Measurements from ENCODE around the gene NXNL2.

NXNL2 gene

DNA sequence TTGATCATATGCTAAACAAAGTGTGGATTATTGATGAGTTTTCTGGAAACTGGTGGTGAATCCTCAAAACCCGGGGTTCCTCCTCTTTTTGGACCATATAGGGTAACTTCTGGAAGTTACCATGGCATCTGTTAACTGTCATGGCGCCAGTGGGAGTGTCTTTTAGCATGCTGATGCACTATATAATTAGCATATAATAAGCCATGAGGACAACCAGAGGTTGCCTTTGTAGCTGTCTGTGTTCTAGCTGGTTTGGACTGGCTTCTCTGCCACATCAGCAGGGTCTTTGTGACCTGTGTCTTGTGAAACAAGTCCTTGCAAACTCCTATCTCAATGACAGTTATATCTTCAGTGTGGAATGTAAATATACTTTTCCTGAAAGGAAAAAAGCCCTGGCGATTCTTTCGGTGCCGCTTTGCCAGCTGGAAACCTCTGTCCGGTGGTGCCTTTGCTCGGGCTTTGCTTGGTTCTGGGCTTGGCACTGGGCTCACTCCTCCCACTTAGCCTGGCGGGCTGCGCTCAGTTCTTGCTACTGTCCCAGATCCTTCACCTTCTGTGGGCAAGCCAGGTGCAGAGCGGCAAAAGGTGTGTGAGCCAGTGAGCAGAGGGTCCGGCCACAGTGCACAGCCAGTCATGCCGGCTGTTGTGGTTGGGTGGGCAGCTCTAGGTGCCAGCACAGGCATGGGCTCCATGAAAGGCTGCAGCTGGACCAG lies 20.4 kb downstream of the NXNL2 start:
- H3K9me3 ChIP-seq (ENCODE audit: control insufficient read depth in 1 of 2, low read length in 2 of 2), result no peaks in the 10 kb centered on the region
- no peaks in the 10 kb centered on the region for H3K4me1 ChIP-seq (ENCODE audit: control insufficient read depth in 1 of 2, insufficient read depth in 2 of 2, low read length in 2 of 2)
- H3K36me3 ChIP-seq (ENCODE audit: control insufficient read depth in 1 of 2, insufficient read depth in 2 of 2, low read length in 2 of 2), result no peaks in the 10 kb centered on the region
- H3K27ac ChIP-seq (ENCODE audit: low read length), result no peak overlapping the region
- no peak overlapping the region for H3K4me3 ChIP-seq (ENCODE audit: low read depth in 1 of 2, low read length in 2 of 2)
- no peaks in the 10 kb centered on the region for H3K27me3 ChIP-seq (ENCODE audit: low read depth, low read length)

- no peaks in the 10 kb centered on the region for H3K36me3 ChIP-seq (ENCODE audit: control insufficient read depth in 1 of 2, insufficient read depth in 2 of 2, low read length in 2 of 2)
- H3K27ac ChIP-seq (ENCODE audit: low read length), result no peak overlapping the region
- no peak overlapping the region for H3K4me3 ChIP-seq (ENCODE audit: low read depth in 1 of 2, low read length in 2 of 2)
- H3K27me3 ChIP-seq (ENCODE audit: low read depth, low read length), result no peaks in the 10 kb centered on the region
- H3K4me1 ChIP-seq (ENCODE audit: control insufficient read depth in 1 of 2, insufficient read depth in 2 of 2, low read length in 2 of 2), result no peaks in the 10 kb centered on the region
- no peaks in the 10 kb centered on the region for H3K9me3 ChIP-seq (ENCODE audit: control insufficient read depth in 1 of 2, low read length in 2 of 2)
Measured at GRCh38 chr9:88559661-88560060, 24.7 kb downstream of the NXNL2 start.

GRCh38 chr9:88567870-88568269 lies 32.9 kb downstream of the NXNL2 start:
- H3K9me3 ChIP-seq (ENCODE audit: control insufficient read depth in 1 of 2, low read length in 2 of 2), result no peaks in the 10 kb centered on the region
- no peaks in the 10 kb centered on the region for H3K36me3 ChIP-seq (ENCODE audit: control insufficient read depth in 1 of 2, insufficient read depth in 2 of 2, low read length in 2 of 2)
- H3K4me3 ChIP-seq (ENCODE audit: low read depth in 1 of 2, low read length in 2 of 2), result no peak overlapping the region
- no peaks in the 10 kb centered on the region for H3K4me1 ChIP-seq (ENCODE audit: control insufficient read depth in 1 of 2, insufficient read depth in 2 of 2, low read length in 2 of 2)
- H3K27me3 ChIP-seq (ENCODE audit: low read depth, low read length), result no peaks in the 10 kb centered on the region
- H3K27ac ChIP-seq (ENCODE audit: low read length), result no peak overlapping the region

GRCh38 chr9:88571419-88571818 lies 36.4 kb downstream of the NXNL2 start:
- no peaks in the 10 kb centered on the region for H3K36me3 ChIP-seq (ENCODE audit: control insufficient read depth in 1 of 2, insufficient read depth in 2 of 2, low read length in 2 of 2)
- H3K27ac ChIP-seq (ENCODE audit: low read length), result no peak overlapping the region

DNA sequence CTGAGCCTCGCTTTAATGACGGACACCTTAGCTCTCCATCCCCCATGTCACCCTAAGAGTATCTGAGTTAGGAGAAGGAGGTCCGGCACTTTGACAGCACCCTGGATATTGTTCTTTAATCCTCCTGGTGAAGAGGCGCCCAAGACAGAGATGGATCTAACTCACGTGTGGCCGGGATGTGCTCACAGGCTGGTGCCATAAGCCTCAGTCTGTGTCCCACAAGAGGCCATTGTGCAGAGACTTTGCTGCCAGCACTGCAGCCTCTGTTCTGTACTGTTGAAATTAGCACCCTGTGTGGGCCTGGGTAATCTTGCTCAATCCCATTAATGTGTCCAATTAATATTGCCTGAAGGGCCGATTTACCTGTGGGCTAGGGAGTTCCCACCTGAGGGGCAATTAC lies 37.7 kb downstream of the NXNL2 start:
- Histone ChIP-seq H3K4me1 (ENCODE audit: control insufficient read depth in 1 of 2, insufficient read depth in 2 of 2, low read length in 2 of 2) (peaks cover 0 to 3% of the 10 kb centered on the region in 2 donors), H3K9me3 (ENCODE audit: control insufficient read depth in 1 of 2, low read length in 2 of 2) (no peaks in the 10 kb centered on the region), H3K27ac (ENCODE audit: low read length) (no peak overlapping the region), H3K36me3 (ENCODE audit: control insufficient read depth in 1 of 2, insufficient read depth in 2 of 2, low read length in 2 of 2) (no peaks in the 10 kb centered on the region), H3K27me3 (ENCODE audit: low read depth, low read length) (no peaks in the 10 kb centered on the region), H3K4me3 (ENCODE audit: low read depth in 1 of 2, low read length in 2 of 2) (no peak overlapping the region)

More at GRCh38 chr9:88571419-88571818, 36.4 kb downstream of the NXNL2 start:
- no peaks in the 10 kb centered on the region for H3K9me3 ChIP-seq (ENCODE audit: control insufficient read depth in 1 of 2, low read length in 2 of 2)
- H3K4me1 ChIP-seq (ENCODE audit: control insufficient read depth in 1 of 2, insufficient read depth in 2 of 2, low read length in 2 of 2), result peaks cover 0 to 3% of the 10 kb centered on the region in 2 donors
- no peak overlapping the region for H3K4me3 ChIP-seq (ENCODE audit: low read depth in 1 of 2, low read length in 2 of 2)
- no peaks in the 10 kb centered on the region for H3K27me3 ChIP-seq (ENCODE audit: low read depth, low read length)

DNA sequence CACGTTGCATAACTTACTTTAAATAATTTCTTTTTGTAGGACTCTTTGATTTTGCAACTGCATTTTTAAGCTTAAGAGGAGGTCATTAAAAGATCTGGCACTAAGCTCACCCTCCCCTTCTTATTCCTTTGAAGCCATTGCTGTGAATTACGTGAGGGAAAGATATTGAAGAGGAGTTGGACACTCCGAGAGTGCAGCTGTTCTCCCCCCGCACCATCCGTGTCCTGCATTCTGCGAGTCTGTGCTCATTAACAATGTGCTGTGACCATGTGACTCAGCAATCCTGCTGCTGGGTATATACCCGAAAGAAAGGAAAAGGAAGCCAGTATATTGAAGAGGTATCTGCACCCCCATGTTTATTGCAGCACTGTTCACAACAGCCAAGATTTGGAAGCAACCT lies 40.0 kb downstream of the NXNL2 start:
- no peaks in the 10 kb centered on the region for H3K27me3 ChIP-seq (ENCODE audit: low read depth, low read length)
- H3K9me3 ChIP-seq (ENCODE audit: control insufficient read depth in 1 of 2, low read length in 2 of 2), result no peaks in the 10 kb centered on the region
- H3K27ac ChIP-seq (ENCODE audit: low read length), result no peak overlapping the region
- H3K4me1 ChIP-seq (ENCODE audit: control insufficient read depth in 1 of 2, insufficient read depth in 2 of 2, low read length in 2 of 2), result peaks cover 0 to 3% of the 10 kb centered on the region in 2 donors
- H3K4me3 ChIP-seq (ENCODE audit: low read depth in 1 of 2, low read length in 2 of 2), result no peak overlapping the region
- no peaks in the 10 kb centered on the region for H3K36me3 ChIP-seq (ENCODE audit: control insufficient read depth in 1 of 2, insufficient read depth in 2 of 2, low read length in 2 of 2)

DNA sequence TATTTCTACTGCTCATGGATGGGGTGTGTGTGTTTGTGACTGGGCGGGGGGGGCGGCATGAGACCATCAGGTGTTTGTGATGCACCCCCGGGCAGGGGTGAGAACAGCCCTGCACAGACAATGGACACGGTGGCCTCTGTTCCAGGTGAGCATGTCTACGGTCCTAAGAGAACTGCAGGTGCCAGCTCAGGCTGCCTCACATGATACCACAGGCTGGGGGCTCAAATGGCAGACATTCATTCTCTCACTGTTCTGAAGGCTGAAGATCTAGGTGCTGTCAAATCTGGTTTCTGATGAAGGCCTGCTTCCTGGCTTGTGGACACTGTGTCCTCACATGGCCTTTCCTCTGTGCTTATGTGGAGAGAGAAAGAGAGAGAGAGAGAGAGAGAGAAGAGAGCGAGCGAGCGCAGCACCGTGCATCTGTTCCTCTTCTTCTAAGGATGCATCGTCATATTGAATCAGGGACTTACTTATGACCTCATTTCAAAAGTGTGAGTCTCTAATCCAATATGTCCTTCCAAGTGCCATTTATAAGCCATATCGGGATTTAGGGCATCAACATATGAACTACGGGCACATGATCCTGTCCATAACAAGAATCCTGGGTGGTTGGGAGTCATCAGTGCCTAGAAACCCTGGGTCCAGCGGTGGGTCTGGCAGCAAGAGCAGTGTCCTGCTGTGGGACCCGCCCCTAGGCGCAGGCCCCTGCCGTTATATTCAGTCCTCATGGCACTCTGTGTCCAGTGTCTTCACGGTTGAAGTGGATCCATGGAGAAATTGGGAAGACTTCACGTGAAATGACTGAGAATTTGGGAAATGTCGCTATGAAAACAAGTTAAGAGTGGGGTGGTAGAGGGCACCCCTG lies 42.5 kb downstream of the NXNL2 start:
- Histone ChIP-seq H3K9me3 (ENCODE audit: control insufficient read depth in 1 of 2, low read length in 2 of 2) (no peaks in the 10 kb centered on the region), H3K36me3 (ENCODE audit: control insufficient read depth in 1 of 2, insufficient read depth in 2 of 2, low read length in 2 of 2) (no peaks in the 10 kb centered on the region)

DNA sequence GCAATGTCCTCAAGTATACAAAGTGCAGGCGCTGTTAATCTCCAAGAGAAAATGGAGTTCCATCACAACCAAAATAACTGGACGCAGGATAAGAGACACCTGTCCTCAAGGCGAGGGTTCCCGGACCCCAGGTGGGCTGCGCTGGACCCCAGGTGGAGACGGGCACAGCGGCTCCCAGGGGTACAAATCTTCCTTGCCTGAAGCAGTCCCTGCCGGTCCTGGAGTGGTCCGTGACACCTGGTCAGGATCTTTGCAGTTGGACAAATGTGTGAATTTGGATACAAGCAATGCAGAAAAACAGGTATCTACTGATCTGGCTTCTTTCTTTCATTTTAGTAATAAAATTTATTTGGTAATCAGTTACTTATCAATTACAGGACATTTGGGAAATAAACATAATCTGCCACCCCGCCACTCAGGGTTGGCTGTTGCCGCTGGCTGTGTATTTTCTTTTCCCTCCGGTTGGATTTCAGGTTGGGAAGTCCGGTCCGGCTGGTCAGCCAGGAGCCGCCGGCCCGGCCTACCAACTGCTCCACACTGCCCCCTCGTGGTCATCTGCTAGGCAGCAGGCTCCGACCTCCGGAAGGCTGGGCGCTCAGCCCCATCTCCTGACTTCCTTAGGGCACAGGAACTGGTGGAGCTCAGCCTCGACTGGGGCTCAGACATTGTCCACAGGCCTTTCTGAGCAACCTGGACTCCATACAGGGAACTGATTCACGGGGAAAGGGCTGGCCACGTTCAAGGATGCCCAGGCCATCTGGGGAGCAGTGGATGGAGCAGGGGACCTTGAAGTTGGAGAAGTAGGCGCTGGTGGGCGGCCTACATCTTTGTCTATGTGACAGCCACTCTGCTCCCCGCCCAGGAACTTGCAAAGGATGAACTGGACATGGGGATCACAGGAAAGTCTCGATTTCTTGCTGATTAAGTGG lies 43.4 kb downstream of the NXNL2 start:
- Histone ChIP-seq H3K4me1 (ENCODE audit: control insufficient read depth in 1 of 2, insufficient read depth in 2 of 2, low read length in 2 of 2) (peaks cover 0 to 3% of the 10 kb centered on the region in 2 donors), H3K9me3 (ENCODE audit: control insufficient read depth in 1 of 2, low read length in 2 of 2) (no peaks in the 10 kb centered on the region), H3K27ac (ENCODE audit: low read length) (no peak overlapping the region), H3K4me3 (ENCODE audit: low read depth in 1 of 2, low read length in 2 of 2) (no peak overlapping the region), H3K36me3 (ENCODE audit: control insufficient read depth in 1 of 2, insufficient read depth in 2 of 2, low read length in 2 of 2) (no peaks in the 10 kb centered on the region), H3K27me3 (ENCODE audit: low read depth, low read length) (no peaks in the 10 kb centered on the region)

More for the DNA sequence above, 42.5 kb downstream of the NXNL2 start:
- Histone ChIP-seq H3K27me3 (ENCODE audit: low read depth, low read length) (no peaks in the 10 kb centered on the region), H3K4me1 (ENCODE audit: control insufficient read depth in 1 of 2, insufficient read depth in 2 of 2, low read length in 2 of 2) (peaks cover 0 to 3% of the 10 kb centered on the region in 2 donors), H3K4me3 (ENCODE audit: low read depth in 1 of 2, low read length in 2 of 2) (no peak overlapping the region), H3K27ac (ENCODE audit: low read length) (no peak overlapping the region)

- no peak overlapping the region for H3K27ac ChIP-seq (ENCODE audit: low read length)
- no peaks in the 10 kb centered on the region for H3K36me3 ChIP-seq (ENCODE audit: control insufficient read depth in 1 of 2, insufficient read depth in 2 of 2, low read length in 2 of 2)
- H3K4me1 ChIP-seq (ENCODE audit: control insufficient read depth in 1 of 2, insufficient read depth in 2 of 2, low read length in 2 of 2), result peaks cover 3 to 6% of the 10 kb centered on the region in 2 donors
- H3K4me3 ChIP-seq (ENCODE audit: low read depth in 1 of 2, low read length in 2 of 2), result no peak overlapping the region
- H3K9me3 ChIP-seq (ENCODE audit: control insufficient read depth in 1 of 2, low read length in 2 of 2), result no peaks in the 10 kb centered on the region
- no peaks in the 10 kb centered on the region for H3K27me3 ChIP-seq (ENCODE audit: low read depth, low read length)
Measured at GRCh38 chr9:88579050-88579715, 44.2 kb downstream of the NXNL2 start.

- Histone ChIP-seq H3K4me1 (ENCODE audit: control insufficient read depth in 1 of 2, insufficient read depth in 2 of 2, low read length in 2 of 2) (peaks cover 0 to 6% of the 10 kb centered on the region in 2 donors), H3K27me3 (ENCODE audit: low read depth, low read length) (no peaks in the 10 kb centered on the region), H3K27ac (ENCODE audit: low read length) (no peak overlapping the region), H3K4me3 (ENCODE audit: low read depth in 1 of 2, low read length in 2 of 2) (no peak overlapping the region), H3K9me3 (ENCODE audit: control insufficient read depth in 1 of 2, low read length in 2 of 2) (no peaks in the 10 kb centered on the region), H3K36me3 (ENCODE audit: control insufficient read depth in 1 of 2, insufficient read depth in 2 of 2, low read length in 2 of 2) (no peaks in the 10 kb centered on the region)
Measured at GRCh38 chr9:88580961-88581360, 46.0 kb downstream of the NXNL2 start.
